NT2/D1 (cell line): Measurements from ENCODE around the gene OR10K2.

Experiments
- SUZ12 ChIP-seq: IDR thresholded peaks from 2 replicates; pipeline ENCODE4 v1.6.1; 2011; ENCODE audit not compliant: insufficient read length, insufficient read depth; ENCODE audit errors: extremely low read depth
- YY1 ChIP-seq: IDR thresholded peaks from 2 replicates; pipeline ENCODE4 v1.6.1; 2011; ENCODE audit not compliant: insufficient read length, insufficient read depth
- ZNF274 ChIP-seq: IDR thresholded peaks from 2 replicates; pipeline ENCODE4 v1.6.1; 2011; ENCODE audit warnings: mild to moderate bottlenecking, low read depth, low read length

DNA sequence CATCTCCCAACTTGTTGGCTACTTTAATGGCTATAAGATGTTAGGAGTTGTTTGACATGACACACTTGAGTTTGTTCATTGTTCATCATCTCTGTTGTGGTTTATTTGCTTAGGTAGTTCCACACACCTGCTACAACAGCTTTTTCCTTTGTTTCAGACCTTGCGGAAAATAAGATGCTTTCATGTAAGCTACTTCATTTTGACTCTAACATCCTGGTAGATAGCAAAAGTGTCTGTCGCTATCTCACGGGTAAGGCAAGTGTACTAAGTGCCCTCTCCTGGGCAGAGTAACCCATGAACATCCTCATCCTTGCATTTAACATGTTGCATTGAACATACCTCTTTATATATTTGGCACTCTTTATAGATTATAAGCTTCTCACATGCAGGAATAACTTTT lies 25.2 kb downstream of the OR10K2 start:
- no peak for TF ChIP-seq YY1
- no peak for TF ChIP-seq ZNF274
- no peak for TF ChIP-seq SUZ12
